HCT116 (cell line): ENCODE data around the gene CENPV.

Source experiments
- ATF3 ChIP-seq: IDR thresholded peaks from 2 replicates; pipeline ENCODE4 v1.6.1; 2012
- CTCF ChIP-seq, 3 experiments: fragments of 200-600 bp in 1 of 3; sonication (generic) in 1 of 3; IDR thresholded peaks in 2 of 3; conservative IDR thresholded peaks in 1 of 3; 2 replicates each; pipeline ENCODE4 v1.5.1; 2012 to 2017; ENCODE audit warnings: low read depth in 2 of 3, low read length in 2 of 3, antibody characterized with exemption in 1 of 3, borderline replicate concordance in 1 of 3, control low read depth in 1 of 3, mild to moderate bottlenecking in 1 of 3, mixed read lengths in 1 of 3, mixed run types in 1 of 3, moderate library complexity in 1 of 3; ENCODE audit not compliant: insufficient read depth in 1 of 3
- EZH2 ChIP-seq: fragments of 200-600 bp; sonication (generic); IDR thresholded peaks from 2 replicates; pipeline ENCODE4 v1.6.1; 2017; ENCODE audit warnings: antibody characterized with exemption, mixed run types
- POLR2A ChIP-seq: IDR thresholded peaks from 2 replicates; pipeline ENCODE4 v1.7.0; 2011; ENCODE audit warnings: borderline replicate concordance; ENCODE audit not compliant: insufficient read depth, insufficient read length; ENCODE audit errors: extremely low read depth
- POLR2AphosphoS5 ChIP-seq: IDR thresholded peaks from 2 replicates; pipeline ENCODE4 v1.6.1; 2011; ENCODE audit warnings: mild to moderate bottlenecking, low read depth, low read length, moderate library complexity
- SRF ChIP-seq: IDR thresholded peaks from 2 replicates; pipeline ENCODE4 v1.6.1; 2012; ENCODE audit warnings: low read depth
- ZNF274 ChIP-seq: fragments of 200-500 bp; sonication (Bioruptor generic); IDR thresholded peaks from 2 replicates; pipeline ENCODE4 v1.6.1; 2014; ENCODE audit warnings: mild to moderate bottlenecking, low read depth, low read length, inconsistent platforms

GRCh38 chr17:16345565-16345964 lies 7.7 kb downstream of the CENPV start:
- no peak for TF ChIP-seq POLR2A
- TF ChIP-seq POLR2AphosphoS5 = no peak
- TF ChIP-seq CTCF (IDR thresholded peaks at IDR 0.05 in 2 of 3, conservative IDR thresholded peaks at IDR 0.05 in 1 of 3; ENCODE audit: borderline replicate concordance in 1 of 3, insufficient read depth in 1 of 3, low read depth in 2 of 3, low read length in 2 of 3) = no peak
- TF ChIP-seq ZNF274 = no peak
- no peak for TF ChIP-seq SRF
- no peak for TF ChIP-seq ATF3
- TF ChIP-seq EZH2 = no peak
